Measurements from ENCODE around the gene CSGALNACT2.
A peak's percentile ranks its signal among the peaks of the same experiment; 100 is the strongest.
"Not testable (repeated sequence)": the region's sequence is repeated elsewhere in the genome, so short reads cannot be mapped to it uniquely, and the experiment has no call there.

Gene CSGALNACT2

DNA sequence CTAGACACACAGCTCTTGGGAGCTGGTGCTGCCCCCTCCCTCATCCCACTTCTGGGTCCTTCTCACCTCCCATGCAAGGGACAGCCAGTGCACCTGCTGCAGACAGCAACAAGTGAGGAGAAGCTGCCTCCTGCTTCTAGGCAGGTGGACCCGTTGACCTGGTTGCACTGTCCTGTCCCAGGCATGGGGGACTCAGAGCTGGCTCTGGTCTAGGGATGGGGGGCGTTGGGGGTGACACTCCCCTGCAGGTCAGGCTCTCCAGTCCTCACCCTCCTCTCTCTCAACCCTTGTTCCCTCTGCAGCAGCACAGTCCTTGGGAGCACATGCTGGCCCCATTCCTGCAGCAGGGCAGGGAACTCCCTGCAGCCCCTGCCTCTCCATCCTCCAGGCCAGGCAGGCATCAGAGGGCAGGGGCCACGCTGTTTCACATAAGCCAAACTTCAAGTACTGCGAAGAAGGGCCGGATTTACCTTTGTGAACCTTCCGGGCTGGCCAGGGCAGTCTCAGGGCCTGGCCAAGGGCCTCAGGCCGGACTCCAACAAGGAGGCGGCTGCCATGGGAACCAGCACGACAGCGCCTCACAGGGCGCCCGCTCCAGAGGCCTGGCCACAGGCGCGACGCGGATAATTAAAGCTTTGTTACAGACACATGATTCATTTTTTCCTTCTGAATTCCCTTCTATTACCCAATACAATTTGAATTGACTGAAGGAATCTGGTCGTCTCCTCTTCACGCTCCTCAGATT lies 80.1 kb downstream of the CSGALNACT2 start:
- no peak for DNase-seq

DNA sequence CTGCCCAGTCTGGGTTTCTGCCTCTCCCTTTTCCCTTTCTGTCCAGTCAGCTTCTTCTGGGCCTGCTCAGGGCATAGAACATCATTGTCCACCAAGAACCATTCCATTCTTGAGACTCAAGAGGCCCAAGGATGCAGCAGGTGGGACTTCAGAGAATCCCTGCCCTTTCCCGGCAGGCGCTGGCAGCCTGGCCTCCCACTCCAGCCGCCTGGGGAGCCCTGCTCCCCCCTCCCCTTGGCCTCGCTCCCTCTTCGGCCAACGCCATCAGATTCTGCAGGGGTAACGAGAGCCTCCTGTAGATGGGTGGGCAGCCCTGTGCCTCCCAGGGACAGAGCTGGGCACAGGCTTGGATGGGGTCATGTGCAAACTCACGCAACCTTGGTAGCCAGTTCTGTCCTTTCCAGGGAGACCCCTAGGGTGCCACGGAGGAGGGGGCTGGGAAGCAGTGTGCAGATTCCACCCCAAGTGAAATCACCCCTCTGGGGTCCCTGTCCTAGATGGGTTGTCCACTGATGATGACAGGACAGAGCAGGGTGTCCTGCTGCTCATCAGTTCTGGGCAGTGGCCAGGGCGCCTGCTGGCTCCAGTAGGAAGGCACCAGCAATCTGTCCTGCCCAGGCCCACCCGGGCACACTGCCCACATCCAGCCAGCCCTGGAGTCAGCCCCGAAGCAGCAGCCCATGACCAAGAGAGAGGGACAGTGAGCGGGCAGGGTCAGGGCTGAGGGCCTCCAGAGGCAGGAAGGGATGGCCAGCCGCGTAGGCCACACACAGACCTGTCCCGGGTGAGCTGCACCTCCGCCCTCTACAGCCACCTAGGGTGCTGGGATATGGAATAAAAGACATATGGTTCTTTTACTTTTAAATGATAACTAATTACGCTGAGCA lies 80.9 kb downstream of the CSGALNACT2 start:
- no peak for DNase-seq

DNA sequence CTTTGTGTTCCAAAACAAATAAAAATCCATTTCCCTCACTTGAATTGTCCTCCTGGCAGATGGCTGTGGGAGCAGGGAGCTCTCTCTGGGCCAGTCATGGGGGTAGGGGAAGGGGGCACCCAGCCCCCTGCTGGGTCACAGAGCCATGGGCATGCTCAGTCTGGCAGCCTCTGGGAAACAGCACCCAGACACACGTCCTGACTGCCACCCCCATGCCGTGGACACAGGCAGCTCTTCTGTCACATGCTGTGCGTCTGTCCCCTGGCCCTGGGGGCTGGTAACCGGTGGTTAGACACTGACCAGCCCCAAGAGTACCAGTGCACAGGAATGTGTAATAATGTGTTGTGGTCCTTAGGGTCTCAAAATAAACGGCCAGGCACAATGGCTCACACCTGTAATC lies 81.6 kb downstream of the CSGALNACT2 start:
- DNase-seq = peak; percentile 23

DNA sequence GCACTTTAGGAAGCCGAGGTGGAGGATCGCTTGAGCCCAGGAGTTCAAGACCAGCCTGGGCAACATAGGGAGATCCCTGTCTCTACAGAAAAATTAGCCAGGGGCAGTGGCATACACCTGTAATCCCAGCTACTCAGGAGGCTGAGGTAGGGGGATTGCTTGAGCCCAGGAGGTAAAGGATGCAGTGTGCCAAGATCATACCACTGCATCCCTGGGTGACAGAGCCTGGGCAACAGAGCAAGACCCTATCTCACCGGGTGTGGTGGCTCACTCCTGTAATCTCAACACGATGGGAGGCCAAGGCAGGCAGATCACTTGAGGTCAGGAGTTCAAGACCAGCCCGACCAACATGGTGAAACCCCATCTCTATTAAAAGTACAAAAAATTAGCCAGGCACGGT lies 82.0 kb downstream of the CSGALNACT2 start:
- DNase-seq = not testable (repeated sequence)

DNA sequence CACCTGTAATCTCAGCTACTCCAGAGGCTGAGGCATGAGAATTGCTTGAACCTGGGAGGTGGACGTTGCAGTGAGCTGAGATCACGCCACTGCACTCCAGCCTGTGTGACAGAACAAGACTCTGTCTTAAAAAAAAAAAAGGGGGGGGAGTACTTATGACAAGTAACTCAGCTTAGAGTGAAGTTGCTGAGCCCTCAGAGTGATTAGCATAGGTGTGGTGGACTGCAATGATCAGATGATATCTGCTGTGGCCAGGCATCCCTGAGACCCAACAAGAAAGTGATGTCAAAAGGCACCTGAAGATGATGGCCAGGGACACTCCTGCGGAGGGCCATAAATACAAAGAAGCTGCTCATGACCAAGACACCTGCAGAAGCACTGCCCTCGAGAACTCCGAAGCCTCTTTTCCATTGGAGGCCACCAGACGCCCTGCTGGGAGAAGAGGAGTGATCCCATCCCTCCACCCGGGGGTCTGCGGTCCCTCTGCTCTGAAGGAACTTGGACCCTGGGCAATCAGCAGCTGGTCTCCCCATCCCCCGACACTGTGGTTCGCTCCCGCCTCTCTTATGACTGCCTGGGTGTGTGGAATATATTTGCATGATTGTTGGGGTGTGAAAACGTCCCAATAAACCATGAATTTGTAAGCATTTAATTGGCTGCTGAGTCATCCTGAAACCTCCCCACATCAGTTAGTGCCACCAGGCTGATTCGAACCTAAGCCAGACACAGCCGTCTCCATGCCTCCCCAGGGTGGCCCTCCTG lies 82.6 kb downstream of the CSGALNACT2 start:
- DNase-seq = no peak

DNA sequence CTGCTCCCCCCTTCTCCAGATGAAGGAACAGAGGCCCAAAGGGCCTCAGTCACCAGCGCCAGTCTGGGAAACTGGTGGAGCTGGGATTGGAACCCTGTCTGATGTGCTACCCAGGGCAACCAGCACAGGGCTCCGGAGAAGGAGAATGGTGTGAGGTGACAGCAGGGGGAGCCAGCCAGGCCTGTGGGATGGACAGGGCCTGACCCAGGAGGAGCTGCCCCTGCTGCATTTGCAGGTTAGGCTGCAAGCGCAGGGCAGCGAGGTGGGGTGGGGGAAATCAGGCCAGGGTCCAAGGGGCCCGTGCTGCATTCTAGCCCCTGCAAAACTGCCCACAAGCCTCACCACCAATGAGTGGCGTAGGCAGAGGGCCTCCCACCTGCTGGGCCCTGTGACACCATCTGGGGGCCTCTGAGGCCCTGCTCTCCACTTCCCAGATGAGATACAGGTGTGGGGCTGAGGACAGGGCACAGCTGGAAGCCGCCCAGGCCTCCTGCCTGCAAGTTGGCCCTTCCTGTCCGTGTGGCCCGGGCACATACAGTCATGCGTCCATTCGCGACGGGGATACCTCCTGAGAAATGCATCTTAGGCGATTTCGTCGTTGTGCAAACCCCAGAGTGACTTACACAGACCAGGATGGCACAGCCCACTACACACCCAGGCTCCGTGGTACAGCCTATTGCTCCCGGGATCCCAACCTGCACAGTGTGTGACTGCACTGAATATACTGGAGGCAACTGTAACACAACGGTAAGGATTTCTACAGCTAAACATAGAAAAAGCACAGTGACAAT lies 83.4 kb downstream of the CSGALNACT2 start:
- DNase-seq = no peak

DNA sequence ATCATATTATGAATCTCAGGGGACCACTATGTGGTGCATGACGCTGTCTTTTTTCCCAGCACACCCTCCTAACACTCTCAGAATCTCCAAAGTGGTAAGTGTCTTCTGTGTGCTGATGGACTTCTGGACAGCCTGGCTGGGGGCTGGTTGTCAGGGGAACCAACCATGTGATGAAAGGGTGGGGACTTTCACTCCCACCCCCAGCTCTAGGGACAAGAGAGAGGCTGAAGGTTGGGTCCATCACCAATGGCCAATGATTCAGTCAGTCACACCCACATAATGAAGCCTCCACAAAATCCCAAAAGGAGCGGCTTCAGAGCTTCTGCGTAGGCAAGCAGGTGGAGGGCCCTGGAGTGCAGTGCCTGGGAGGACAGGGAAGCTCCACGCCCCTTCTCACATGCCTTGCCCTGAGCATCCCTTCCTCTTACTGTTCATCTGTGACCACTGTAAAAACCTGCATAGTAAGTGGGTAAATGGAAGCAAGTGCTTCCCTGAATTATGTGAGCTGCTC lies 84.0 kb downstream of the CSGALNACT2 start:
- no peak for DNase-seq

DNA sequence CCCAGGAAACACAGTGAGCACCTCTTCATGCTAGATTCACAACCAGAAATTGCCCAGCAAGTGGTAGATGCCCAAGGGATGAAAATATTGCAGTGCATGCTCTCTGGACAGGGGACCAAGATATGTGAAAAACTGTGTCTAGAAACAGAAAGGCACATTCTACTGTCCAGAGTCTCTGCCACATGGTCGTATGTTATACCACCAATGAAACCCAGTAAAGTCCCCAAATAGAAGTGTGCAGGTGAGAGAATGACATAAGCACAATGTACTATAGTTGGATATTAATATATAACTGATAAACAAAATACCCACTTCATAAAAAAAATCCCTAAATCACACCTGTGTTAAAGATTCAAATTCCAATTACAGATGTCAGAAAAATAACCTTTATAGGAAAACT lies 84.8 kb downstream of the CSGALNACT2 start:
- no peak for DNase-seq

DNA sequence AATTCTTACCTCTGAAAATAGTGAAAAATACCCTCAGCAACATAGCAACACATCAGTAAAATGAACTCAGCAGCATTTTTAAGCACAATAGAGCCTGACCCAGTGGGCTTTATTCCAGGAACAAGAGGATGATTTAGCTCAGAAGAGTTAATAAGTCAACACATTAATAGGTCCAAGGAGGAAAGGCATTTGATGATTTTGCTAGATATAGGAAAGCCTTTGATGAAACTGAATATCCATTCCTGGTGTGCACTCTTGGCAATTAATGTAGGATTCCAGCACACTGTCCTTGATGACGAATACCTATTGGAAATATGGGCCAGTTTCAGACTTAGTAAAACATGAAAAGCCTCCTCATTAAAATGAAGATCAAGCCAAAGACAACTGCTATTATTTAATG lies 86.1 kb downstream of the CSGALNACT2 start:
- no peak for DNase-seq

DNA sequence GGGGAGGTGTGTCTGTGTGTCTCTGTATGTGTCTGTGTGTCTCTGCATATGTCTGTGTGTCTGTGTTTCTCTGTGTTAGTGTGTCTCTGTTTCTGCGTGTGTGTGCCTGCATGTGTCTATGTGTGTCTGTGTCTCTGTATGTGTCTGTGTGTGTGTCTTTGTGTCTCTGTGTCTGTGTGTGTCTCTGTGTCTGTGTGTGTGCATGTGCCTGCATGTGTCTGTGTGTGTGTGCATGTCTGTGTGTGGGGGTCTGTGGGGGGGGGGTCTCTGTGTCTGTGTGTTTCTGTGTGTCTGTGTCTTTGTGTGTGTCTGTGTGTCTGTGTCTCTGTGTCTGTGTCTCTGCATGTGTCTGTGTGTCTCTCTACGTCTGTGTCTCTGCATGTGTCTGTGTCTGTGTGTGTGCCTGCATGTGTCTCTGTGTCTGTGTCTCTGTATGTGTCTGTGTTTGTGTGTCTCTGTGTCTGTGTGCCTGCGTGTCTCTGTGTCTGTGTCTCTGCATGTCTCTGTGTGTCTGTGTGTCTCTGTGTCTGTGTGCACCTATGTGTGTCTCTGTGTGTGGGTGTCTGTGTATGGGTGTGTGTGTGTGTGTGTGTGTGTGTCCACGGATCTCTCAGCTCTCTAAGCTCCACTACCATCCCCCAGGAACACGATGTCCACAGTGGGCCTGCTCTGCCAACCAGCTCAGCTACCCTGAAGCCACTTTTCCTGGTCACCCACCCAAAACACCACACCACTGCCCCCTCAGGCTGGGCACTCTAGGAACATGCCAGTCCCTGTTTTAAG lies 87.0 kb downstream of the CSGALNACT2 start:
- DNase-seq = no peak

DNA sequence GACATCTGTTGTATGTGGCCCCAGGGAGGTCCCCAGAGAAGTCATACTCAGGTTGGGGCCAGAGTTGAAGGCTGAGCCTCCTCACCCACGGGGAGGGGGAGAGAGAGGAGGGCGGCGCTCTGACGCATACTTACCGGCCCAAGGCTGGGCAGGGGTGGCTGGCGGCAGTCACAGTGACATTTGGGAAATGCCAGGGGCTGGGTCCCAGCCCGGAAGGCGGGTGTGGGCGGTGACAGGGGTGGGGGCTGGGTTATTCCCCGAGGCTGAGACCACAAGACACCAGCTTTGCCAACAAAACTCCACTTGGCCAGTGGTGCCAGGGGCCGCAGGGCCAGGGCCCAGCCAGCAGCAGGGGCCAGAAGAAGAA lies 87.5 kb downstream of the CSGALNACT2 start:
- DNase-seq = no peak

DNA sequence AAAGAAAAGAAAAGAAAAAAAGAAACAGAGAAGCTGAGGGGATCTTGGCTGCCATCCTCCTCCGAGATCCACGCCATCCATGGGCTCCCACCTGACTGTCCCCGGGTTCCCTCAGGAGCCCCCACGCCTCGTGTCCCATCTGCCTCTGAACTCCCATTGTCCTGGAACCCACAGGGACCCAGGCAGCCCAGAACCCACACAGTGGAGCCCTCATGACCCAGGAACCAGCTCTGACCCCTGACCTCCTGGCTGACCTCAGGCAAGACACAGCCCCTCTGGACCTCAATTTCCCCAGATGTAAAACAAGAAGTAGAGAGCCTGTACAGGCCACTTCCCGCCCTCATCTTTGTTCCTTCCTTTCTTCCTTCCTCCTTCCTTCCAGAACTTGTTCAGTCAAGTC lies 88.2 kb downstream of the CSGALNACT2 start:
- DNase-seq = no peak

DNA sequence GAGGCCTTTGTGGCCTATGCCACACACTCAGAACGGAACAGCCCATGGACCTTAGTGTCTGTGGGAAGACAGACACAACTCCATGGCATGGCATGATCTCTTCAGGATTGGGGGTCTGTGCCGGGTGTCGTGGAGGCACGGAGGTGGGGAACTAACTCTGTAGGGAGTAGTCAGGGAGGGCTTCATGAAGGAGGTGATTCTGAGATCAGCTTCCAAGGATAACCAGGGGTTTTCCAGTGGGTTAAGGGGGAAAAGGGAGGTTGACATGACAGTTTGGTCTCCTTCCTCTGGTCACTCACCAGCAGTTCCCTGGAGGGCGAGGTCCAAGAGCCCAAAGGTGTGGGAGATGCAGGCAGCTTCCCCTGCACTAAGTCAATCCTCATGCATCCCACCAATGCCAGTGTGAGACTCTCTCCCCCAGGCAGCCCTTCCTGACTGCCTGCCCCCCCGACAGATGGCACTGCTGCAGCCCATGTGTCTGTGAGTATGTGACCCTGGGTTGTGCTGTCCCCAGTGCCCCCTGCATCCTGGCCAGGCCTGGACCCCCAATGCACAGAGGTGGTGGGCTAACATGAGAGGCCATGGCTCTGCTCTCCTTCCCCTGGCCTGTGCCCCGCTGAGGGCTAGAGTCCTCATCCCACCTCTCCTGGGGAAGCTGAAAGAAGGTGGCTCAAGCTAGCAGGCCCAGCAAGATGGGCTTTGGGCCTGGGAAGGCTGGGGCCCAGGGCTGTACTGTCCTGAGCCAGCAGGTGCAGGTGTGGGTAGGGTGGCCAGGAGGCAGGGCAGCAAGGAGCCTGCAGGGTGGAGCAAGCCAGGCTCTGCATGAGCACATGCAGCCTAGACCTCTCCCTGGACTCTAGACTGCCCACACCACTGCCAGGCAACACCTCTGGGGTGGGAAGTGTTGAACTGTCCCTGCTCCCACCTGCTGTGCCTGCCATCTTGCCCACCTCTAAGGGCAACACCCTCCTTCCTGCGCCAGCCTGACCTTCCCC lies 88.9 kb downstream of the CSGALNACT2 start:
- no peak for DNase-seq

DNA sequence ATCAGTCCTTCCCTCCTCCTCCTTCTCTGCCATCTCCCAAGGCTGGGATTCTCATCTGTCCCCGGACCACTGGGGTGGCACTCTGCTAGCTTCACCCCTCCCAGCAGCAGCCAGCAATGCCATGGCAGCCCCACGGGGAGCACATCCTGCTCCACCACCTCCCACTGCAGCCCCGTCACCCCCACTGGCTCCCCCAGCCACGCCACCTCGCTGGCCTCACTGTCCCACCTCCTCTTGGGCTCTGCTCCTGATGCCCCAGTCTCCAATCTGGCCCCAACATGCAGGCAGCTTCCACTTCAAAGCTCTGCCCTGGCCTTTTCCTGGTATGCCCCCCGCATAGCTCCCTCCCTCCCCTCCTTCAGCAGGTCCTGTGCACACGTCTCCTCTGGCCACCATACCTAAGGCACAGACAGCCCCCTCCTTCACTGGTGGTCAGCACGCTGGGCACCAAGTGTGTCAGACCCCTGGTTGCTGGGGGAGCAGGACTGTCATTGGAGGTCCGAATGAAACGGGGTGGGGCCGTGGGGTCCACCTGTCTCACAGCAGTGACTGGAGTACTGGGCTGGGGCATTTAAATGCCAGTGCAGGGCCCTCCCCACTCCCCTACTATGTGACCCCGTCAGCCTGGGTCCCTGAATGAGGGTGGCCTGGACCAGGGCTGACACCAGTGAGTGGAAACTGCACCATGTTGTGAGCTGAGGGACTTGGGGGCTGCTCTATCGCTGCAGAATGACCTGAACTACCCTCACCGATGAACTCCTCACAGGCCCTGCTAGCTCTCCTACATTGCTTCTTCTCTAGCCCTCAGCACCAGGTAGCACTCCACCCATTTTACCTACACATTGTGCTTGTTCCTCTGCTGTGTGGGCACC lies 89.9 kb downstream of the CSGALNACT2 start:
- no peak for DNase-seq

DNA sequence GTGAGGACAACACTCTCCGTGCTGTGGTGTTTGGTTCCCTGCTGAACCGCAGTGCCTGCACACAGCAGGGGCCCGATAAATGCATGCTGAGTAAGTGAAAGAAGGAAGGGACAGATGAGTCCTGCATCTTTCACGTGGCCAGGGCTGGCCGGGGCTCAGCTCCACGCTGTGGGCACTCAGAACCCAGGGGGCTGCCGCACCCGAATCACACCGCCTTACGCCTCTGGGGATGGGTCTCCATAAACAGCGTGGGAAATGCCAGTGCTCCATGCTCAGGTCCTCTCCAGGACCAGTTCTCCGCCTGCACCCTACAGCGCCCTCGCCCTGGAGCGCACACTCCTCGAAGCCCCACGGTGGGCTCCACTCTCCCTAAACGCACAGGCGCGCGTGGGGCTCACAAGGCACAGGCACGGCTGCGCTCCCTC lies 90.5 kb downstream of the CSGALNACT2 start:
- DNase-seq = no peak

DNA sequence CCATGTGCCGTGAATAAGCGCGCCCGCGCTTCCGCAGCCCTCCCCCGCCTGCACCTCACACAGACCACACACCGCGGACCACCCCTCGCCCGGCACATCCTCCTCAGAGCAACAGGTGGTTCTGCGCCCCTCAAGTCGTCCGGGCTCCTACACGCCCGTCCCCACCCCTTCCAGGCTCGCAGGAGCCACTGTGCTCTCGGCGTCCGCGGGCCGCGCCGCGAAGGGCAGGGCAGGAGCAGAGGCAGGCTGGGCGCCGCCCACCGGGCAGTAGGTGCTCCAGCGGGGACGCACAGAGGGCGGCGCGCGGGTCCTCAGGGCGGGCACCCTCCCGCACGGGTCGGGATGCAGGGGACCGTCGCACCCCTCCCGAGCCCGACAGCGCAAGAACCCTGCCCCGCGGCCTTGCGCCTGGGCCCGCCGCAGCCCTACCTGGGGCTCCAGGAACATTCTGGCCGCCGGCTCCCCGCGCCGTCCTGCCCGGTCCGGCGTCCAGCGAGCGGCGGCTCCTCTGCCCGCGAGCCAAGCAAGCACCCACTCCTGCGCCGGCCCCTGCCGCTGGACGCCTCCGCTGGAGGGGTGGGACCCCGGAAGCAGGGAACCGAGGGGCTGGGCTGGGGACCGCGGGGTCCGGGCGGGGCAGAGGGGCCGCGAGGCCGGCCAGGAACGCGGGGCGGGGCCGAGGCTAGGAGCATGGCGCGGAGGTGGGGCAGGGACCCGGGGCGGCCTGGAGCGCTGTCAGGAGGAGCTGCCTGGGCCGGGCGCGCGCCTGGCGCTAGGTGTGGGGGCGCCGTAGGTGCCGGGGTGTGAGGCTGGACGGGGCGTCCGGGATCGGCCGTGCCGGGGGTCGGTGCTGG lies 91.2 kb downstream of the CSGALNACT2 start:
- DNase-seq = no peak

DNA sequence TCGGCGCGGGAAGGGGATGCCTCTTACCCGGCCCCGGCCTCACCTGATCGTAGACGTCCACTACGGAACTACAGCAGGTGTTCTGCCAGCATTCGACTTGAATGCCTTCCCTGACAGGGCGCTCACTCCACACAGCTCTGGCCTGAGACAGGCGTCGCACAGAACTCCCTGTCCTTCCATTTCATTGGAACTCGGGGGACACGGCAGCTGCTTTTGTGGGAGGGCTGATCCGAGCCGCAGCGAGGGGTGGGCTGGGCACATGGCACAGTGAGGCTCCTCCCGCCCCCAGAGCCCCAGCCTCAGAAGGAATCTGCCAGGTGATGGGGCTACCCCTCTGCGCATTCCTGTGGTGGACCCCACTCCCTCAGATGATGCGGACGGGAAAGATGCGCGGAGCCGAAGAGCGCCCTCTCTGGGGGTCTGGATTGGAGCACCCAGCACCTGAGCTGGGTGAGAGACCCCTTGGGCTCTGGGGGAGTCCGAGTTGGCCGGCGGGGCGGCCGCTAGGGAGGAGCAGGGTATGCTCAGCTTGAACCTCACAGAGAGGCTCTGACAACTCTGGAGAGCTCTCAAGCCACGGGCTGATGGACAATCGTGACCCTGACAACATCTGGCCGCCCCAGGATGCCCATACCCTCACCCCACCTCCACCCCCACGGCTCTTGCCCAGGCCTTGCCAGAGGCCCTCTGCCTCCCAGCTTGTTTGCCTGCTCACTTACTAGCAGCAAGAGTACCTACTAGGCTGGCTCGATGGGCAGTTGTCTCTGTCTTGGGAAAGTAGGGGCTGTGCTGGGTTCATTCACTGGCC lies 92.1 kb downstream of the CSGALNACT2 start:
- DNase-seq = no peak
